H9 (cell line): ENCODE results near the gene RAC2. TPM values are rescaled to one million over a fixed set of nuclear protein-coding genes. Genes with fewer than 3 reads are reported as not detected.

Source experiments
- DNase-seq: peaks from one replicate; pipeline ENCODE4 v3.0.0-alpha.2; 2017
- H2AFZ ChIP-seq: one replicate; pipeline ENCODE4 v1.6.1; 2013; ENCODE audit warnings: mild to moderate bottlenecking, low read length, control low read depth, moderate library complexity
- H2AK5ac ChIP-seq: 2 replicates; pipeline ENCODE4 v1.6.1; 2013; ENCODE audit warnings: low read length, control low read depth, mixed read lengths; ENCODE audit not compliant: insufficient read length
- H2BK120ac ChIP-seq: one replicate; pipeline ENCODE4 v1.6.1; 2013; ENCODE audit warnings: low read depth, mild to moderate bottlenecking, low read length, control low read depth, inconsistent platforms; ENCODE audit not compliant: poor library complexity, severe bottlenecking
- H2BK12ac ChIP-seq: 2 replicates; pipeline ENCODE4 v1.6.1; 2013; ENCODE audit warnings: low read length, control low read depth, mixed read lengths, low read depth; ENCODE audit not compliant: insufficient read length
- H2BK15ac ChIP-seq: 2 replicates; pipeline ENCODE4 v1.6.1; 2013; ENCODE audit warnings: low read depth, low read length, control low read depth
- H2BK20ac ChIP-seq: one replicate; pipeline ENCODE4 v1.6.1; 2013; ENCODE audit warnings: low read depth, mild to moderate bottlenecking, low read length, control low read depth, inconsistent platforms; ENCODE audit not compliant: poor library complexity, severe bottlenecking
- H2BK5ac ChIP-seq: 2 replicates; pipeline ENCODE4 v1.6.1; 2013; ENCODE audit warnings: low read length, control low read depth, mixed read lengths; ENCODE audit not compliant: insufficient read length
- H3K14ac ChIP-seq: 2 replicates; pipeline ENCODE4 v1.6.1; 2013; ENCODE audit warnings: low read length, control low read depth; ENCODE audit not compliant: insufficient read depth
- H3K18ac ChIP-seq: 2 replicates; pipeline ENCODE4 v1.6.1; 2013; ENCODE audit warnings: low read depth, mild to moderate bottlenecking, mixed read lengths, low read length, control low read depth; ENCODE audit not compliant: insufficient read length
- H3K23ac ChIP-seq: 2 replicates; pipeline ENCODE4 v1.6.1; 2013; ENCODE audit warnings: low read length, control low read depth, mixed read lengths, low read depth; ENCODE audit not compliant: insufficient read length
- H3K23me2 ChIP-seq: 2 replicates; pipeline ENCODE4 v1.6.1; 2013; ENCODE audit warnings: low read depth, mild to moderate bottlenecking, mixed read lengths, low read length, control low read depth; ENCODE audit not compliant: insufficient read length, poor library complexity, severe bottlenecking
- H3K27ac ChIP-seq: 2 replicates; pipeline ENCODE4 v1.5.1; 2013; ENCODE audit warnings: low read length, control low read depth, mixed read lengths, low read depth; ENCODE audit not compliant: insufficient read length
- H3K27me3 ChIP-seq: 2 replicates; pipeline ENCODE4 v1.6.1; 2013; ENCODE audit warnings: low read length, control low read depth, inconsistent platforms; ENCODE audit not compliant: insufficient read depth
- H3K4ac ChIP-seq: 2 replicates; pipeline ENCODE4 v1.6.1; 2013; ENCODE audit warnings: low read depth, mild to moderate bottlenecking, control low read depth, inconsistent platforms, low read length, moderate library complexity
- H3K4me1 ChIP-seq: 2 replicates; pipeline ENCODE4 v1.6.1; 2013; ENCODE audit warnings: low read length, control low read depth, inconsistent platforms; ENCODE audit not compliant: insufficient read depth
- H3K4me2 ChIP-seq: 2 replicates; pipeline ENCODE4 v1.6.1; 2013; ENCODE audit warnings: low read length, control low read depth, mixed read lengths; ENCODE audit not compliant: insufficient read length, insufficient read depth
- H3K56ac ChIP-seq: 2 replicates; pipeline ENCODE4 v1.6.1; 2013; ENCODE audit warnings: low read depth, mild to moderate bottlenecking, mixed read lengths, low read length, control low read depth; ENCODE audit not compliant: insufficient read length
- H3K79me1 ChIP-seq: 2 replicates; pipeline ENCODE4 v1.6.1; 2013; ENCODE audit warnings: low read depth, mild to moderate bottlenecking, moderate library complexity, low read length, control low read depth, inconsistent platforms; ENCODE audit not compliant: insufficient read depth, poor library complexity, severe bottlenecking
- H3K79me2 ChIP-seq: 2 replicates; pipeline ENCODE4 v1.6.1; 2013; ENCODE audit warnings: low read length, control low read depth, inconsistent platforms; ENCODE audit not compliant: insufficient read depth
- H3K9ac ChIP-seq: 2 replicates; pipeline ENCODE4 v1.6.1; 2013; ENCODE audit warnings: low read length, control low read depth, mixed read lengths; ENCODE audit not compliant: insufficient read length; ENCODE audit errors: extremely low read depth
- H3K9me3 ChIP-seq: one replicate; pipeline ENCODE4 v1.6.1; 2013; ENCODE audit warnings: low read depth, low read length, inconsistent platforms; ENCODE audit not compliant: control insufficient read depth
- H3T11ph ChIP-seq: one replicate; pipeline ENCODE4 v1.6.1; 2013; ENCODE audit warnings: mild to moderate bottlenecking, low read length, control low read depth, inconsistent platforms
- H4K20me1 ChIP-seq: one replicate; pipeline ENCODE4 v1.6.1; 2013; ENCODE audit not compliant: control insufficient read depth, insufficient read length, insufficient read depth
- H4K5ac ChIP-seq: 2 replicates; pipeline ENCODE4 v1.6.1; 2013; ENCODE audit warnings: low read depth, mild to moderate bottlenecking, mixed read lengths, low read length, control low read depth; ENCODE audit not compliant: insufficient read length
- H4K8ac ChIP-seq: replicated peaks from 2 replicates; pipeline ENCODE4 v1.6.1; 2013; ENCODE audit warnings: low read length, control low read depth, mixed read lengths, low read depth; ENCODE audit not compliant: insufficient read length
- H4K91ac ChIP-seq: 2 replicates; pipeline ENCODE4 v1.6.1; 2013; ENCODE audit warnings: low read depth, mild to moderate bottlenecking, moderate library complexity, mixed read lengths, low read length, control low read depth; ENCODE audit not compliant: insufficient read length
- H3K27ac Mint-ChIP-seq, 3 experiments: 2 replicates in 2 of 3; 3 replicates in 1 of 3; pipeline ENCODE4 v1.8.0; 2020 to 2021; ENCODE audit warnings: mixed read lengths in 3 of 3, mild to moderate bottlenecking in 1 of 3, moderate library complexity in 1 of 3
- H3K27me3 Mint-ChIP-seq: 2 replicates; pipeline ENCODE4 v1.8.0; 2021; ENCODE audit warnings: low read depth, mild to moderate bottlenecking, moderate library complexity, mixed read lengths
- H3K36me3 Mint-ChIP-seq, 3 experiments: 2 replicates in 2 of 3; 3 replicates in 1 of 3; pipeline ENCODE4 v1.8.0; 2020 to 2021; ENCODE audit warnings: low read depth in 3 of 3, mixed read lengths in 3 of 3; ENCODE audit not compliant: insufficient read depth in 1 of 3
- H3K4me1 Mint-ChIP-seq, 2 experiments: 2 replicates each; pipeline ENCODE4 v1.8.0; 2020; ENCODE audit warnings: mixed read lengths in 2 of 2
- H3K4me3 Mint-ChIP-seq, 2 experiments: 2 replicates in 1 of 2; 3 replicates in 1 of 2; pipeline ENCODE4 v1.8.0; 2020 to 2021; ENCODE audit warnings: mild to moderate bottlenecking in 2 of 2, mixed read lengths in 2 of 2, moderate library complexity in 1 of 2
- H3K9me3 Mint-ChIP-seq, 2 experiments: 2 replicates in 1 of 2; 3 replicates in 1 of 2; pipeline ENCODE4 v1.8.0; 2020; ENCODE audit warnings: mild to moderate bottlenecking in 2 of 2, mixed read lengths in 2 of 2, moderate library complexity in 1 of 2
- WGBS: extraction: QIAGEN DNeasy Blood & Tissue Kit; methylation state at CpG from one replicate; pipeline ENCODE4 v1.1.7; 2013; ENCODE audit warnings: missing lambda C conversion rate, low lambda C conversion rate, mixed read lengths; ENCODE audit not compliant: insufficient read length; ENCODE audit errors: extremely low coverage; 5-methylcytosine and 5-hydroxymethylcytosine counted together
- total RNA-seq: library from RNA; stranded (reverse); gene quantifications from 2 replicates; pipeline ENCODE4 v1.2.1, GENCODE V29; 2021
- TF ChIP-seq, protein P1 (sequence below): fragments of 200-600 bp; sonication (generic); conservative IDR thresholded peaks from 3 replicates; pipeline ENCODE4 v1.8.0; 2021; ENCODE audit warnings: antibody characterized with exemption, mild to moderate bottlenecking

The RAC2 gene
- total RNA-seq, 1 experiment from 2014 or later: 2.8 TPM

DNA sequence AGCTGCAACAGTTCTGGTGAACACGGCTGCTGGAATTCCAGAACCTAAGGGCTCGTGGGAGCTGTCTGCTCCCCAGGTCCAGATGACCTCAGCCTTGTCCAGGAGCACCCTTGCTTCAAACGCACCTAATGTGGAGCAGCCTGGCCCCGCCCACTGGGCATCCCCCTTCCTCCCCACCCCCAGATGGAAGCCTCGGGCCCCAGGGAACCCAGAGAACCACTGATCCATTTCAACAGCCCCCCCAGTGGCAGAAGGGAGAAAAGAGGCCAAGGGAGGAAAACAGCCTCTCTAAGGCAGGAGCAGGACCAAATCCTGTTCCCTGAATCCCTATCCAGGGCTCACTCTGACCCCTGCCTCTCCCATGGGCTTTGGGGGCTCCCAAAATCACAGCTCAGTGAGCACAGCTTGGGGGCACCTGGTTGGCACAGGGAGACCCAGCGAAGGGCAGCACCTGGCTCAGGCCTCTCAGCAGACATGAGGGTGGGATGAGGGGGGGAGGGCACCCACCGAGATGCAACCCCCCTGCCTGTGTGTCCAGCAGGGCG is 39.4 kb upstream of the RAC2 start:
- no peak overlapping the region for H3K27ac Mint-ChIP-seq
- peaks cover 35% of the 10 kb centered on the region for H3K27me3 Mint-ChIP-seq
- WGBS: no CpG with 5 or more reads among the region's 8 CpGs

More for the DNA sequence above, 39.4 kb upstream of the RAC2 start:
- no peak overlapping the region for H3K14ac ChIP-seq
- TF ChIP-seq, protein P1, sequence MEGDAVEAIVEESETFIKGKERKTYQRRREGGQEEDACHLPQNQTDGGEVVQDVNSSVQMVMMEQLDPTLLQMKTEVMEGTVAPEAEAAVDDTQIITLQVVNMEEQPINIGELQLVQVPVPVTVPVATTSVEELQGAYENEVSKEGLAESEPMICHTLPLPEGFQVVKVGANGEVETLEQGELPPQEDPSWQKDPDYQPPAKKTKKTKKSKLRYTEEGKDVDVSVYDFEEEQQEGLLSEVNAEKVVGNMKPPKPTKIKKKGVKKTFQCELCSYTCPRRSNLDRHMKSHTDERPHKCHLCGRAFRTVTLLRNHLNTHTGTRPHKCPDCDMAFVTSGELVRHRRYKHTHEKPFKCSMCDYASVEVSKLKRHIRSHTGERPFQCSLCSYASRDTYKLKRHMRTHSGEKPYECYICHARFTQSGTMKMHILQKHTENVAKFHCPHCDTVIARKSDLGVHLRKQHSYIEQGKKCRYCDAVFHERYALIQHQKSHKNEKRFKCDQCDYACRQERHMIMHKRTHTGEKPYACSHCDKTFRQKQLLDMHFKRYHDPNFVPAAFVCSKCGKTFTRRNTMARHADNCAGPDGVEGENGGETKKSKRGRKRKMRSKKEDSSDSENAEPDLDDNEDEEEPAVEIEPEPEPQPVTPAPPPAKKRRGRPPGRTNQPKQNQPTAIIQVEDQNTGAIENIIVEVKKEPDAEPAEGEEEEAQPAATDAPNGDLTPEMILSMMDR: no peak
- no peak overlapping the region for H2AFZ ChIP-seq
- no peak overlapping the region for H4K91ac ChIP-seq
- peaks cover 17 to 31% of the 10 kb centered on the region in 2 experiments for H3K4me1 Mint-ChIP-seq
- H3K9me3 ChIP-seq: no peaks in the 10 kb centered on the region
- no peak overlapping the region for H2BK5ac ChIP-seq
- no peaks in the 10 kb centered on the region for H4K20me1 ChIP-seq
- no peak overlapping the region for H2AK5ac ChIP-seq
- DNase-seq: no peak
- no peak overlapping the region for H3K4me2 ChIP-seq
- H3K23me2 ChIP-seq: no peaks in the 10 kb centered on the region
- H3K4me1 ChIP-seq: no peaks in the 10 kb centered on the region; the same call in 1 of the 2 replicates
- no peak overlapping the region for H3K56ac ChIP-seq
- no peaks in the 10 kb centered on the region for H3K79me2 ChIP-seq
- H2BK12ac ChIP-seq: no peak overlapping the region
- H3K79me1 ChIP-seq: no peaks in the 10 kb centered on the region
- no peak overlapping the region for H2BK120ac ChIP-seq
- no peak overlapping the region for H4K5ac ChIP-seq
- no peak overlapping the region for H4K8ac ChIP-seq
- no peak overlapping the region for H3T11ph ChIP-seq
- H3K9me3 Mint-ChIP-seq: no peaks in the 10 kb centered on the region; a peak in 1 of 5 replicates
- no peak overlapping the region for H3K9ac ChIP-seq
- H3K27me3 ChIP-seq: no peaks in the 10 kb centered on the region
- no peak overlapping the region for H3K23ac ChIP-seq
- no peak overlapping the region for H3K4ac ChIP-seq
- no peak overlapping the region for H2BK15ac ChIP-seq
- no peak overlapping the region for H2BK20ac ChIP-seq
- H3K27ac ChIP-seq: no peak overlapping the region
- H3K4me3 Mint-ChIP-seq: no peak overlapping the region; a peak in 1 of 5 replicates
- H3K36me3 Mint-ChIP-seq: no peaks in the 10 kb centered on the region; a peak in 1 of 7 replicates
- no peak overlapping the region for H3K18ac ChIP-seq
